NCI-H524 treated with DMSO at 0.1 percent for 48 hours (cell line): ENCODE results near the gene RAB7B.
A peak's percentile ranks its signal among the peaks of the same experiment; 100 is the strongest.
"Not testable (repeated sequence)": the region's sequence is repeated elsewhere in the genome, so short reads cannot be mapped to it uniquely, and the experiment has no call there.

Source experiments
- DNase-seq: peaks from one replicate; lab custom pipeline; 2025; lab: John Stamatoyannopoulos, UW

Gene RAB7B

DNA sequence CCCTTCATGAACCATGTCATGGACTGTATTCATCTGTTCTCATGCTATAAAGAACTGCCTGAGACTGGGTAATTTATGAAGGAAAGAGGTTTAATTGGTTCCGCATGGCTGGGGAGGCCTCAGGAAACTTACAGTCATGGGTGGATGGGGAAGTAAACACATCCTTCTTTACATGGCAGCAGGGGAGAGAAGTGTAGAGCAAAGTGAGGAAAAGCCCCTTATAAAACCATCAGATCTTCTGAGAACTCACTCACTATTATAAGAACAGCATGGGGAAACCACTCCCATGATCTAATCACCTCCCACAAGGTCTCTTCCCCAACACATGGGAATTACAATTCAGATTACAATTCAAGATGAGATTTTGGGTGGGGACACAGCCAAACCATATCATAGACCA lies 6.6 kb downstream of the RAB7B start:
- DNase-seq = not testable (repeated sequence)

DNA sequence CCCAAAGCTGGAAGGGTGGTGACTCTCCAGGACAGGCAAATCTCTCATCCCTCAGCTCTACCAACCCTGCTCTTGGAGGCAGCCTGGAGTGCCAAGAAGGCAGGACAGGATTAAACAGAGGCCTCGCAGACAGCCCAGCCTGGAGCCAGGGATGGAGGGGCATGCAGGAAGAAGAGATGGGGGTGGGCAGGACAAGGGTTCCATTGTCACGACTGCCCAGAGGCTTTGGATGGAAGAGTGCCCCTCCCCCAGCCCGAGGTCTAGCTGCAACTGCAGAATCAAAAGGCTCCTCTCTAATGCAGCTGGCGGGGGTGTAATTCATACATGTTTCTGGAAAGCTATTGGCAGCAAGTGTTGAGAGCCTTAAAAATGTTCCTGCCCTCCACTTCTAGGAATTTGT lies 8.8 kb downstream of the RAB7B start:
- DNase-seq = no peak

DNA sequence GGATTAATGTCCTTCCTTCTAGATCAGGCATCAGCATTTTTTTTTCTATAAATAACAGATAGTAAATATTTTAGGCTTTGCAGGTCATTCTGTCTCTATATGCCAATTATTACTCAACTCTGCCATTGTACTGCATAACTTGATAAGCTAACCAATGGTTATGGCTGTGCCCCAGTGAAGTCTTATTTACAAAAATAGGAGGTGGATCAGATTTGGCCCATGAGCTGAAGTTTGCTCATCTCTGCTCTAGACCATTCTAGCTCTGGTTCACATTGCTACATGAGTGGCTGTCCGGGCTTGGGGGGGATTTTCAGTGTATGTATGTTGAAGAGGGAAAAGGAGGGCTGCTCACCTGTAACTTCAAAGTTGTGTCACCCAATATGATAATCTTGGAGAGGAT lies 10.1 kb downstream of the RAB7B start:
- DNase-seq = no peak

DNA sequence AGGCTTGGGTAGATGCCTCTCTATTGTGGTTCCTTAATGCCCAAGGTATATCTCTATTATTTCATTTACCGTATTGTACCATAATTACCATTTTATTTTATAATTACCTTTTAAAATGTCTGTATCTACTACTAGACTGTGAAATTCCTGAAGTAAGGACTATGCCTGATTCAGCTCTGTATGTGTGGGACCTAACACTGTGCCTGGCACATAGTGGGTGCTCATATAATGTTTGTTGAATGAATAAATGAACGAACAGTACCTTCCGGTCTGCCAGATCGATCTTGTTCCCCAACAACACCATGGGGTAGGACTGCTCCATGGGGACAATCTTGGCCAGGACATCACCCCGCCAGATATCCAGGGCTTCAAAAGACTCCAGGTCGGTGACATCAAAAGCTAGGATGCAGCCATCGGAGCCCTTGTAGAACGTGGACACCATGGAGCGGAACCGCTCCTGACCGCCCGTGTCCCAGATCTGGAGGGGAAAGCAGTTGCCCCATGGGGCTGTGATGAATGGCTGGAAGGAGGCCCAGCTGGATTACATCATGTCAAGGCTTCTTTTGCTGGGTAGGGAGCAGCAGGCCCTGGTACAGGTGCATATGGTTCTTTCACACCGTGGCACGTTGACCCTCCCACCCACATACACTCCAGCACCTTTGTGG lies 10.8 kb downstream of the RAB7B start:
- DNase-seq = no peak

- DNase-seq = no peak
Measured at GRCh38 chr1:205991237-205991636, 12.0 kb downstream of the RAB7B start.

DNA sequence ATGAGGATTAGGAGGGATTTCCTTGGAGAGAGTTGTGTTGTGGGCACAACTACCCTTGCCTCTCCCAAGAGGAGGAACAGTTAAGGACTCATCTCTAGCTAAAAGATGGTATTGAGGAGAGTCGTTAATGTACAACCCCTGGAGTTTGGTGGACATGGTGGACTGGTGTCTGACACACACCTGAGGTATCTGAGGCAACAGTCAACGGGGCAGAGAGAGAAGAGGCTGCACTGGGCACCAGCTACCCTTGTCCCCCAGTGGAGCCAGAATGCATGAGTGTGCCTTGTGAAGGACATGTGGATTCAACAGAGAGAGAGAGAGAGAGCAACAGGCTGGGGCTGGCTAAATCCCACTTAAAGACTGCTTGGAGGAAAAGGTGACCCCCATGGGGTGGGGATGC lies 13.0 kb downstream of the RAB7B start:
- DNase-seq = no peak

DNA sequence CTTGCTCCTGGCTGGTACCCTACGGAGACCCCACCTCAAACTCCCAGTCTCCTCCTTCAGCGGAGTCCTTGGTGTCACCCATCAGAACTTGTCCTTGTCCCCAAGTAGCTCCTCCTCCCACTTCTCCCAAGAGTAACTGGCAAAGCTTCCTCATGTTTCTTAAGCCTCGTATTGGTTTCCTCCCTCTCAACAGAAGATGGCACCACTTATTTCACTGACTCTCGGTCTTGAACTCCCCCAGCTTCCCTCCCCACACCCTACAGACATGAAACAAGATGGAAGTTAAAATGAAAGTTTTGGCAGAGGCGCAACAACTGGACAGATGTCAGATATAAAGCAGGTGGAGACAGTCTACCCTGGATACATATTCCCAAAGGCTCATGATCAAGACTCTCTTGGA lies 13.4 kb downstream of the RAB7B start:
- no peak for DNase-seq

GRCh38 chr1:205988585-205988995 lies 14.6 kb downstream of the RAB7B start:
- DNase-seq = no peak

DNA sequence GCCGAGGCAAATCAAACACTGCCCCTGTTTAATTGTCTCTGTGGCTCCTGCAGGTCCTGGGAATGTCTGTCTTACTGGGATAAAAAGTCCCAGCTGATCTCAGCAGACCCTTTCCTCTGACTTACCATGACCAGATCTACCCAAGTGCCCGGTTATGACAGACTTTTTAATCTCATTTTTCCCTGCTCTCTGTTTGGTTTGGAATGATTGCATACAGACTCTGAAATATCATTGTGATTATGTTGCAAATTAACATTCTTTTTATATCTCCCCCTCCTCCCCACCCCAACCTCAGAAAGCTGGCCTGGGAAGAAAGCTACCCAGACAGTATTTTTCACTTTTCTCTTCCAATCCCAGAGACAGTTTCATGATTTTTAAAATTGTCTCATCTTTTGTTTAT lies 16.3 kb downstream of the RAB7B start:
- DNase-seq = no peak

- no peak for DNase-seq
Measured at GRCh38 chr1:205986292-205986691, 16.9 kb downstream of the RAB7B start.

DNA sequence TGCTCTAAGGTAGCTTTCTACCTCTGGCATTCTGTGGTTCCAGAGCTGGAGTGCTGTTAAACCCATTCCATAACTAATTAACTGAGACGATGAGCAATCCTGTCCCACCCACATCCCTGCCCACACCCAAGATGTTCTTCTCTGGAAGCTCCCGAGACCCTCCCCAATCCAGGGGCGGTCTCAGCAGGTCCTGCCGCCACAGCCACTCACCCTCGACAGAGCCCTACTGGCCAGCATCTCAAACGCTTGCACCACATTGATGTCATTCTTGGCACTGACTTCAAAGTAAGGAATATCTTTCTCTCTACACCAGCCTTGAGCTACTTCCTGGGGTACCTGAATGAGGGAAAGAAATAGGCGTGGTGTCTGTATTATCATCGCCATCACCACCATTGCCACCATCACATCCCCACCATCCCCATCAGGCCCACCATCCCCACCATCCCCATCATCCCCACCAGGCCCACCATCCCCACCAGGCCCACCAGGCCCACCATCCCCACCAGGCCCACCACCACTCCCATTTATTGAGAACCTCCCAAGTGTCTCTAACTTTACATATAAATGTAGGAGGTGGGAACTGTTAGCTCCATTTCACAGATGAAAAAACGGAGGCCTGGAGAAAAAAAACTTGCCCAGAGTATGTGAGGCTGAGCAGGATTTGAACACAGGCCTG lies 17.7 kb downstream of the RAB7B start:
- DNase-seq = no peak

DNA sequence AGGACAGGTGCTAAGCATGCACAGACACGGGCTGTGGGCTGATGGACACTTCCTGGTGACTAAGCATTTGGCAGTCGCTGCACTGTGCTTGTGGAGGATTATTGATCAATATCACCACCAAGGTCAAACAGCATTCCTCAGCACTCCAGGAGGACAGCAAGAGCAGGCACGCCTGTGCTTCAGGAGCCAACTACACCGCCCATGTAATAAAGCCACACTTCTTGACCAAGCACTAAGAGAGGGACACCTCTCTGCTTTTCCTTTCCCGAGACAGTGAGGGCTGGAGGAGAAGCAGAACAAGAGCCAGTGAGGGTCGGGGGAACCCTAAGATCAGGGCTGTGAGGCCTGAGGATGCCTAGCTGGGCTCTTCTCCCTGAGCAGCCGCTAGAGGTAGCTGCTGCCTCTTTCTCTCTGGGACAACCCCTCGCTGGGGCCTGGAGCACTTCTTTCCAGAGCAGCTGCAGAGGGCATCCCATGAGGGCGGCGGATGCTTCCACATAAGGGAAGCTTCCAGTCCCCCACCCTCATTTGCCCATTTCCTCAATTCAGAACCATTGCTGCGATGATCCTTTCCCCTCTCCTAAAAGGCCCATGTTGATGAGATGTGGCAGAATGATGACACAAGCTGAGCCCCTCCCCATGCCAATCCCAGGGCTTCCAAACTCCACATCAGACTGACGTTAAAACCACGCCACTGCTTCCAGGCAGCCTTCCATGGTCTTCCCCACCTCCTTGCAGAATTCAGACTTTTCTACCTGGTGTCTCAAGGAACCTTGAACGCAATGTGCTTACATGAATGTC lies 19.1 kb downstream of the RAB7B start:
- DNase-seq = no peak

- DNase-seq = no peak
Measured at GRCh38 chr1:205981257-205981656, 21.9 kb downstream of the RAB7B start.

GRCh38 chr1:205980237-205980870 lies 22.8 kb downstream of the RAB7B start:
- DNase-seq = no peak

GRCh38 chr1:205979301-205979700 lies 23.9 kb downstream of the RAB7B start:
- no peak for DNase-seq

DNA sequence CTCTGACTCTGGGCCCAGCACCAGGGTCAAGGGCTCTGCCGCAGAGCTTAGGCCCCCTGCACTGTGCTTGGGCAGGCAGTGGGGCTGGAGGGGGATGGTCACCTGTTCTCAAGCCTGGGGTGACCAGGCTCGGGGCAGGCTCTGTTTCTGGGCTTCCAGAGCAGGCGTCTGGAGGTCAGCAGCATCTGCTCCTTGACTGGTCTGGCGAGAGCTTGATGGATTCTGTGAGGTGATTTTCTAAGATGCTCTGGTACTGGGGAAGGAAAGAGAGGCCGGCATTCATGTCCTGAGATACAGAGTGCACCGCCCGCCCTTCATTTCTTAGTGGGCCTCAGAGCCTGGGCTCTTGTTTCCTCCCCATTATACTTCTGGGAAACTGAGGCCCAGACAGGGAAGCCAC lies 24.5 kb downstream of the RAB7B start:
- DNase-seq = no peak

GRCh38 chr1:205977402-205978014 lies 25.7 kb downstream of the RAB7B start:
- DNase-seq = peak; percentile 11

DNA sequence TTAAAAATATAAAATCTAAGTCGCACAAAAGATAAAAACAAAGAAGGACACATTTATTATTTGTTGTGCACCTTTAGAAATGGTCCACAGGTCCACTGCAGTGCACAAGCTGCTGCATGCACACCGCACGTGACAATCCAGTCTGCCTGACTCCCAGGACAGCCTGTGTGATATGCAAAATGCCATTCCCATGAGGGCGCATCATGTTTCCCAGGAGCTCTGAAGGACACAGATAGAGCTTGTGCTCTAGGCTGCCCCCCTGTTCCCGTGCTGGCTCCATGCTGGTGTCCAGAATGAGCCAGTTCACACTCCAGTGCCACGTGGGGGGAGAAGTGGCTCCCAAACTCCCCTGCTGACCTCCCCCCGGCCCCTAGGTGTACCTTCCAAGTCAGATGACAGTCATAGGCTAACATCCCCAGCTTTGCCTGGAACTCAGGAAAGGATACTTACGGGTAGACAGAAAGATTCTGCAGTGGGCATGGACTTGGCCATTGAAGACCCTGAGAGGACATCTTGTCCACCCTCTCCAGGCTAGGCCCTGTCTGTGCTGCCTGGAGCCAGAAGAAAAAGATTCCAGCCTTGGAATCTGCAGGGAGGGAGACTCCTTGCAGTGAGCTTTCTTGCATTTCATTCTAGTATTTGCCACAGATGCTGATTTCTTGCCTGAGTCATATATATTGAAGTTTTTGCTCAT lies 26.3 kb downstream of the RAB7B start:
- DNase-seq = peak; percentile 31

DNA sequence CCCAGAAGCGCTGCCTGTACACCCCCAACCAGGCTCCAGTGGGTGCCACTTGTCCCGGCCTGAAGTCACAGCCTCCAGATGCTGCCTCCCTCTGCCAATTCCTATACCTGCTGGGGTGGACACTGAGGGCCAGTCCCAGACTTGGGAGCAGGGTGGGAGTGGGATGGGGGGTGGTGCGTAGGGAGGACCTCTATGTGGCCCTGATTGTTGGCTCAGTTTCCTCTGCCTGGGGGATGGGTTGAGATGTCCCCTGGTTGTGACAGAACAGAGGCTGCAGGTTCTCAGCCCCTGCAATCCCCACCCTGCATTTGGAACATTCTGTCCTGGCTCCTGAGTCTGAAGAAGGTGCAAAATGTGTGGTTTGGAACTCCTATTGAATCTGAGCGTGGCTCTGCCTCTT lies 27.2 kb downstream of the RAB7B start:
- DNase-seq = no peak

DNA sequence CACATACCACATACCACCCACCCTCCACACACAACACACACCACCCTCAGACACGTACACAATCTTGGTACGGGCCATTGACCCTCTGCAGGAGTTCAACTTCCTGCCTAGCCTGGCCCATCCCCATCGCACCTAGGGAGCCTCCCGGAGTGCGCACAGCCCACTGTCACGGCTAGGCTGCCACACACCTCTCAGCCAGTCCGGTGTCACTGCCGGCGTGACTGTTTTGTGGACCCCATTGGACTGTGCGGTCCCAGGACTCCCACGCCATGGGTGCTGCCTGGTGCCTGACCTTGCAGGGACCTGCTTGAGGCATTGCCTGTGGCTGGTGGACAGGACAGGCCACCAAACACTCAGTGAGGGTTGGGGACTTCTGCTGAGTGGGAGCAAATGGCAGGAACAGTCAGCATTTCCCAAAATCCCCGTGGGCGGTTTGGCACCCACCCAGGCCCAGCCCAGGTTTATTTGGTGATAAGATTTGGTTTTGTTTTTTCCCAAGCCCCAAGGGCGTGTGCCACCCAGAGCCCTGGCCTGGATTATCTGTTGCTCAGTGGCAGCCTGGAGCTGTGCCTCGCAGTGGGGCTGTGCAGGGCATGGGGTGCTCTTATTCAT lies 27.7 kb downstream of the RAB7B start:
- no peak for DNase-seq

GRCh38 chr1:205974712-205975111 lies 28.5 kb downstream of the RAB7B start:
- DNase-seq = no peak
